Stomach (tissue), 4 donors: ENCODE data around the gene TBL3.

Experiments used
- CTCF ChIP-seq, 7 experiments: fragments of 450-650 bp in 4 of 7; fragments of 200-600 bp in 3 of 7; sonication (generic) in 3 of 7; IDR thresholded peaks; one replicate each; pipeline ENCODE4 v1.5.1; 2016 to 2019; ENCODE audit warnings: antibody characterized with exemption in 7 of 7, control low read depth in 2 of 7, mild to moderate bottlenecking in 1 of 7
- EP300 ChIP-seq: sonication (generic); formaldehyde crosslinking; IDR thresholded peaks from one replicate; pipeline ENCODE4 v1.6.1; 2017; ENCODE audit warnings: antibody characterized with exemption
- POLR2A ChIP-seq, 4 donors: fragments of 450-650 bp; IDR thresholded peaks; one replicate each; pipeline ENCODE4 v1.6.1; 2016; ENCODE audit warnings: antibody characterized with exemption in 4 of 4, control low read depth in 2 of 4, mild to moderate bottlenecking in 1 of 4, moderate library complexity in 1 of 4

GRCh38 chr16:1942047-1942809 is 29.6 kb upstream of the TBL3 start:
- TF ChIP-seq CTCF (IDR thresholded peaks at IDR 0.05) (no peak), EP300 (no peak), POLR2A (IDR thresholded peaks at IDR 0.05) (no peak)
